HEK293T (cell line): Measurements from ENCODE around the gene MTG2.

Source experiments
- BHLHE40 ChIP-seq: fragments of 450-650 bp; IDR thresholded peaks from 2 replicates; pipeline ENCODE4 v1.6.1; 2016; ENCODE audit warnings: mild to moderate bottlenecking, moderate library complexity, borderline replicate concordance
- ELF4 ChIP-seq: fragments of 450-650 bp; IDR thresholded peaks from 2 replicates; pipeline ENCODE4 v1.6.1; 2017; ENCODE audit warnings: antibody characterized with exemption
- SUZ12 ChIP-seq: fragments of 450-650 bp; IDR thresholded peaks from 2 replicates; pipeline ENCODE4 v1.6.1; 2016; ENCODE audit warnings: mild to moderate bottlenecking

DNA sequence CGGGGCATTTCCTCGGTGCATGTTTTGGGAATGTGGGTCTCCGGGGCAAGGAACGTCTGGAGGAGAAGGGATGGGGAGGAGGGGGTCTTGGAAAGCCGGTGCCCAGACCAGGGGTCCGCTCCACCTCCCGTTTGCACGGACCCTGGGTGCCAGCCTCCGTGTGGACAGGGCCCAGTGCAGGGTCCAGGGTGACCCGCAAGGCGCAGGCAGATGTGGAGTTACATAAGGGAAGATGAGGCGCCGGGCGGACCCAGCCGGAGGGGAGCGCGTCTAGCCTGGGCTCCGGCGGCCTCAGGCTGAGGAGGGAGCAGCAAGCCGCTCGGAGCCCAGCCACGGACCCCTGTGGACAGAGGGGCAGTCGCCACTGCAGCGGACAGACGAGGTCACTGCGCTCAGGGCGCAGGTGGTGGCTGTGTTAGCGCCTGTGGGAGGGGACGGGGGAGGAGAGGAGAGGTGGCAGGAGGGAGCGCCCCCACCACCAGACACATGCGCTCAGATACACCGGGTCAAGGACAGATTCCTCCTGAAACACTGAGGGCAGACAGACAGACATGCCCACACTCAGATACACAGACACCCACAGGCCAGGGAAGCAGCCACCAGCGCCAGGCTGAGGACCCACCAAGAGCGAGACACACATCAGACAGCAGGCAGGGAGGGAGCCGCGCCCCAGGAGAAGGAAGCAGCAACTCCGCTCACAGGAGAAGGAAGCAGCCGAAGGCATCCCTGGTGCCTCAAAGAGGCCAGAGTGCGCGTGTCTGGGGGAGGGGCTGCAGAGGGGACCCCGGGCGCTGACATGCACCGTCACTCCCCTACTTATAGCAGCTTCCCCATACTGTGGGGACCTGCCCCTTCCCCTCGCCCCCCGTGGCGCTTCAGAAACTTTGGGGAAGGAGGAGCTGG, 38.1 kb downstream of the MTG2 start:
- TF ChIP-seq ELF4 (no peak), BHLHE40 (no peak), SUZ12 (no peak)
